Esophagus squamous epithelium (tissue), 4 donors: ENCODE data around the gene GTF3C1.

Experiments
- CTCF ChIP-seq, 6 experiments: fragments of 450-650 bp in 4 of 6; fragments of 200-600 bp in 2 of 6; sonication (generic) in 2 of 6; IDR thresholded peaks; one replicate each; pipeline ENCODE4 v1.5.1; 2016 to 2019; ENCODE audit warnings: antibody characterized with exemption in 6 of 6, mild to moderate bottlenecking in 4 of 6, moderate library complexity in 4 of 6
- POLR2A ChIP-seq, 4 donors: fragments of 450-650 bp; IDR thresholded peaks; one replicate each; pipeline ENCODE4 v1.6.1; 2017; ENCODE audit warnings: antibody characterized with exemption in 4 of 4, mild to moderate bottlenecking in 4 of 4, moderate library complexity in 3 of 4

GRCh38 chr16:27458258-27458657 is 91.5 kb downstream of the GTF3C1 start:
- TF ChIP-seq CTCF (IDR thresholded peaks at IDR 0.05) (no peak), POLR2A (IDR thresholded peaks at IDR 0.05) (no peak)
